ENCODE measurements around the gene FAM20A. TPM values are rescaled to one million over a fixed set of nuclear protein-coding genes. Genes with fewer than 3 reads are reported as not detected.

The FAM20A gene
- total RNA-seq, 5 donors from 2014 or later (not counting 1 experiment from before 2014, with no cell fraction given), result 0.16 to 0.38 (median 0.35) TPM; not detected in 2

- 70% methylated on average over 11 of the region's 20 CpGs for WGBS (ENCODE audit: insufficient coverage)
- ChIA-PET POLR2A (no interaction called here), CTCF (no interaction called here)
- H3K27me3 Mint-ChIP-seq, result no peaks in the 10 kb centered on the region
- no peaks in the 10 kb centered on the region for H3K27me3 ChIP-seq (replicated peaks in 1 of 2; ENCODE audit: control insufficient read depth in 2 of 2, extremely low read depth in 1 of 2, insufficient read depth in 2 of 2, low read length in 1 of 2)
- no peak overlapping the region for H3K27ac Mint-ChIP-seq
- DNase-seq (peak in 1 of 35 experiments; percentile 4), ATAC-seq (replicated peaks in 1 of 4) (peak in 1 of 4 experiments; percentile 29)
- H3K4me1 ChIP-seq (ENCODE audit: control insufficient read depth in 1 of 2, extremely low read depth in 1 of 2, insufficient read depth in 2 of 2, low read length in 2 of 2), result no peaks in the 10 kb centered on the region
- H3K9me3 ChIP-seq, result no peaks in the 10 kb centered on the region
- H3K4me3 Mint-ChIP-seq, result no peak overlapping the region
- no peaks in the 10 kb centered on the region for H3K9me3 Mint-ChIP-seq
- peaks cover 0 to 6% (median 4%) of the 10 kb centered on the region in 3 donors for H3K4me1 Mint-ChIP-seq
- H3K36me3 Mint-ChIP-seq, result peaks cover 56% of the 10 kb centered on the region
- H3K4me3 ChIP-seq (ENCODE audit: control insufficient read depth in 1 of 2, extremely low read depth in 1 of 2, low read length in 1 of 2), result no peak overlapping the region
- no peak overlapping the region for H3K27ac ChIP-seq (ENCODE audit: low read length)
- H3K36me3 ChIP-seq (ENCODE audit: control insufficient read depth in 2 of 2, extremely low read depth in 1 of 2, insufficient read depth in 1 of 2, low read length in 1 of 2), result peaks cover 6 to 32% of the 10 kb centered on the region in 2 donors
Observed at GRCh38 chr17:68539548-68540467, 61.4 kb downstream of the FAM20A start.

DNA sequence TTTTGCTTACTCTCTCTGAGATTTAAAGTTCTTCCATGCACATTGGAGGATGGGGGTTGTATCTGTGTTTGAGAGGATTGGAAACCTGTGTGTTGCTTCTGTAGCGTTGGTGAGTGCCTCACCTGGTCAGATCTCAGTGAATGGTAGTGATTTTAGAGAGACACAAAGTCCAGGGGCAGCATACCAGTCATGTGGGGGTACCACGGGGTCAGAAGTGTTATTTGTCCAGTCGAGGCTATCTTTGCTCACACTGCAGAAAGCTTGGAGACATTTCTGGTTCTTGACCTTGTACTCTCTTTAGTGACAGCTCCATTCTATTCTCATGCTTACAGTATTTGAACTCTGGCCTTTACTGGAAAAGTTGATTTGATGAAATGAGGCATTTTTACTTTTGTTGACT, 65.2 kb downstream of the FAM20A start:
- H3K4me1 ChIP-seq (ENCODE audit: control insufficient read depth in 1 of 2, extremely low read depth in 1 of 2, insufficient read depth in 2 of 2, low read length in 2 of 2), result no peaks in the 10 kb centered on the region
- no peaks in the 10 kb centered on the region for H3K27me3 Mint-ChIP-seq
- ATAC-seq (replicated peaks in 1 of 4) (no peak), DNase-seq (no peak)
- ChIA-PET CTCF (no interaction called here), POLR2A (interaction anchor here in 1 of 2 donors (0.7 kb wide), 1 partner anchor 221 kb away, joined by 3 read pairs; no protein-coding TSS in a partner anchor)
- no peaks in the 10 kb centered on the region for H3K27me3 ChIP-seq (replicated peaks in 1 of 2; ENCODE audit: control insufficient read depth in 2 of 2, extremely low read depth in 1 of 2, insufficient read depth in 2 of 2, low read length in 1 of 2)
- no peak overlapping the region for H3K4me3 Mint-ChIP-seq
- no peaks in the 10 kb centered on the region for H3K9me3 ChIP-seq
- H3K27ac Mint-ChIP-seq, result no peak overlapping the region
- H3K4me3 ChIP-seq (ENCODE audit: control insufficient read depth in 1 of 2, extremely low read depth in 1 of 2, low read length in 1 of 2), result no peak overlapping the region
- peaks cover 9 to 57% of the 10 kb centered on the region in 2 donors for H3K36me3 ChIP-seq (ENCODE audit: control insufficient read depth in 2 of 2, extremely low read depth in 1 of 2, insufficient read depth in 1 of 2, low read length in 1 of 2)
- peaks cover 0 to 4% (median 3%) of the 10 kb centered on the region in 3 donors for H3K4me1 Mint-ChIP-seq
- 96% methylated on average over 3 of the region's 3 CpGs for WGBS (ENCODE audit: insufficient coverage)
- H3K27ac ChIP-seq (ENCODE audit: low read length), result no peak overlapping the region
- no peaks in the 10 kb centered on the region for H3K9me3 Mint-ChIP-seq
- peaks cover 55% of the 10 kb centered on the region for H3K36me3 Mint-ChIP-seq

GRCh38 chr17:68534695-68535088, 66.5 kb downstream of the FAM20A start:
- ATAC-seq (replicated peaks in 1 of 4), result no peak
- no peak overlapping the region for H3K4me3 ChIP-seq (ENCODE audit: control insufficient read depth in 1 of 2, extremely low read depth in 1 of 2, low read length in 1 of 2)
- ChIA-PET POLR2A (no interaction called here), CTCF (no interaction called here)
- Mint-ChIP-seq H3K4me3 (no peak overlapping the region), H3K36me3 (peaks cover 57% of the 10 kb centered on the region), H3K27me3 (no peaks in the 10 kb centered on the region), H3K9me3 (no peaks in the 10 kb centered on the region), H3K27ac (peak overlapping the region in 1 of 2 donors; percentile 39), H3K4me1 (peaks cover 0 to 4% (median 3%) of the 10 kb centered on the region in 3 donors)
- WGBS (ENCODE audit: insufficient coverage), result no CpG with 5 or more reads among the region's 6 CpGs
- no peak for DNase-seq
- no peak overlapping the region for H3K27ac ChIP-seq (ENCODE audit: low read length)
- no peaks in the 10 kb centered on the region for H3K27me3 ChIP-seq (replicated peaks in 1 of 2; ENCODE audit: control insufficient read depth in 2 of 2, extremely low read depth in 1 of 2, insufficient read depth in 2 of 2, low read length in 1 of 2)
- no peaks in the 10 kb centered on the region for H3K9me3 ChIP-seq
- H3K4me1 ChIP-seq (ENCODE audit: control insufficient read depth in 1 of 2, extremely low read depth in 1 of 2, insufficient read depth in 2 of 2, low read length in 2 of 2), result no peaks in the 10 kb centered on the region
- peaks cover 9 to 63% of the 10 kb centered on the region in 2 donors for H3K36me3 ChIP-seq (ENCODE audit: control insufficient read depth in 2 of 2, extremely low read depth in 1 of 2, insufficient read depth in 1 of 2, low read length in 1 of 2)

GRCh38 chr17:68533887-68534694, 67.1 kb downstream of the FAM20A start:
- Mint-ChIP-seq H3K27ac (no peak overlapping the region), H3K4me3 (no peak overlapping the region), H3K36me3 (peaks cover 57% of the 10 kb centered on the region), H3K27me3 (no peaks in the 10 kb centered on the region), H3K9me3 (no peaks in the 10 kb centered on the region), H3K4me1 (peaks cover 0 to 3% (median 0%) of the 10 kb centered on the region in 3 donors)
- ATAC-seq (replicated peaks in 1 of 4) (no peak), DNase-seq (no peak)
- POLR2A ChIA-PET, result no interaction called here
- no CpG with 5 or more reads among the region's 6 CpGs for WGBS (ENCODE audit: insufficient coverage)
- no peaks in the 10 kb centered on the region for H3K4me1 ChIP-seq (ENCODE audit: control insufficient read depth in 1 of 2, extremely low read depth in 1 of 2, insufficient read depth in 2 of 2, low read length in 2 of 2)
- peaks cover 9 to 68% of the 10 kb centered on the region in 2 donors for H3K36me3 ChIP-seq (ENCODE audit: control insufficient read depth in 2 of 2, extremely low read depth in 1 of 2, insufficient read depth in 1 of 2, low read length in 1 of 2)
- no peak overlapping the region for H3K4me3 ChIP-seq (ENCODE audit: control insufficient read depth in 1 of 2, extremely low read depth in 1 of 2, low read length in 1 of 2)
- H3K27me3 ChIP-seq (replicated peaks in 1 of 2; ENCODE audit: control insufficient read depth in 2 of 2, extremely low read depth in 1 of 2, insufficient read depth in 2 of 2, low read length in 1 of 2), result no peaks in the 10 kb centered on the region
- no peak overlapping the region for H3K27ac ChIP-seq (ENCODE audit: low read length)
- CTCF ChIA-PET, result no interaction called here
- no peaks in the 10 kb centered on the region for H3K9me3 ChIP-seq

GRCh38 chr17:68532826-68533225, 68.3 kb downstream of the FAM20A start:
- Mint-ChIP-seq H3K9me3 (no peaks in the 10 kb centered on the region), H3K27ac (no peak overlapping the region), H3K4me1 (peaks cover 0 to 3% (median 0%) of the 10 kb centered on the region in 3 donors), H3K36me3 (peaks cover 61% of the 10 kb centered on the region), H3K4me3 (no peak overlapping the region), H3K27me3 (no peaks in the 10 kb centered on the region)
- Histone ChIP-seq H3K36me3 (ENCODE audit: control insufficient read depth in 2 of 2, extremely low read depth in 1 of 2, insufficient read depth in 1 of 2, low read length in 1 of 2) (peaks cover 9 to 79% of the 10 kb centered on the region in 2 donors), H3K9me3 (no peaks in the 10 kb centered on the region), H3K4me3 (ENCODE audit: control insufficient read depth in 1 of 2, extremely low read depth in 1 of 2, low read length in 1 of 2) (no peak overlapping the region), H3K27ac (ENCODE audit: low read length) (no peak overlapping the region), H3K4me1 (ENCODE audit: control insufficient read depth in 1 of 2, extremely low read depth in 1 of 2, insufficient read depth in 2 of 2, low read length in 2 of 2) (no peaks in the 10 kb centered on the region), H3K27me3 (replicated peaks in 1 of 2; ENCODE audit: control insufficient read depth in 2 of 2, extremely low read depth in 1 of 2, insufficient read depth in 2 of 2, low read length in 1 of 2) (no peaks in the 10 kb centered on the region)
- DNase-seq, result no peak
- WGBS (ENCODE audit: insufficient coverage), result no CpG with 5 or more reads among the region's 3 CpGs
- ATAC-seq (replicated peaks in 1 of 4), result no peak
- CTCF ChIA-PET, result no interaction called here
- POLR2A ChIA-PET, result no interaction called here

DNA sequence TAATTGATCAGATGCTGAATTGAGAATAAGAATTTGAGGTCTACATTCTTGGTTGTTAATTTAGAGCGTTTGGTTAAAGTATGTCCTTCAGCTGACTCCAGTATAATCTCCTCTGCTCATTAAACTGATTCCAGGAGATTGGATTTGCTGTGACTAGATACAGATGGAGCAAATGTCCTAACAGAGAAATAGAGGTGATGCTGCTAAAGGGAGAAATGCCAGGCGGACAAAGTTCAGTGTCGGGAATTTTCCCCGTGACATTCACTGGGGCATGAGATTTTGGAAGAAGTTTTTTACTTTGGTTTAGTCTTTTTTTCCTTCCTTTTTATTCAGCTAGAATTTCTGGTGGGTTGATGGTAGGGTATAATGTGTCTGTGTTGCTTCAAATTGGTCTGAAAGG, 69.9 kb downstream of the FAM20A start:
- no peak for ATAC-seq (replicated peaks in 1 of 4)
- Histone ChIP-seq H3K27ac (ENCODE audit: low read length) (no peak overlapping the region), H3K9me3 (no peaks in the 10 kb centered on the region), H3K27me3 (replicated peaks in 1 of 2; ENCODE audit: control insufficient read depth in 2 of 2, extremely low read depth in 1 of 2, insufficient read depth in 2 of 2, low read length in 1 of 2) (no peaks in the 10 kb centered on the region), H3K36me3 (ENCODE audit: control insufficient read depth in 2 of 2, extremely low read depth in 1 of 2, insufficient read depth in 1 of 2, low read length in 1 of 2) (peaks cover 6 to 83% of the 10 kb centered on the region in 2 donors), H3K4me1 (ENCODE audit: control insufficient read depth in 1 of 2, extremely low read depth in 1 of 2, insufficient read depth in 2 of 2, low read length in 2 of 2) (no peaks in the 10 kb centered on the region), H3K4me3 (ENCODE audit: control insufficient read depth in 1 of 2, extremely low read depth in 1 of 2, low read length in 1 of 2) (no peak overlapping the region)
- H3K9me3 Mint-ChIP-seq, result no peaks in the 10 kb centered on the region
- peaks cover 0 to 3% (median 0%) of the 10 kb centered on the region in 3 donors for H3K4me1 Mint-ChIP-seq
- H3K27me3 Mint-ChIP-seq, result no peaks in the 10 kb centered on the region
- H3K4me3 Mint-ChIP-seq, result no peak overlapping the region
- peaks cover 71% of the 10 kb centered on the region for H3K36me3 Mint-ChIP-seq
- no peak for DNase-seq
- no peak overlapping the region for H3K27ac Mint-ChIP-seq
- no CpG with 5 or more reads among the region's 4 CpGs for WGBS (ENCODE audit: insufficient coverage)
- CTCF ChIA-PET, result no interaction called here
- POLR2A ChIA-PET, result interaction anchor here in 1 of 2 donors (0.7 kb wide), 1 partner anchor 1439 kb away, joined by 3 read pairs; no protein-coding TSS in a partner anchor
